GM19035 (cell line): ENCODE results near the gene GJB6.
A peak's percentile ranks its signal among the peaks of the same experiment; 100 is the strongest.

Experiments
- ATAC-seq: cut with Tn5 transposase; IDR thresholded peaks from one replicate; pipeline ENCODE4 v1.9.1; 2021; ENCODE audit not compliant: unreplicated experiment

Gene GJB6

DNA sequence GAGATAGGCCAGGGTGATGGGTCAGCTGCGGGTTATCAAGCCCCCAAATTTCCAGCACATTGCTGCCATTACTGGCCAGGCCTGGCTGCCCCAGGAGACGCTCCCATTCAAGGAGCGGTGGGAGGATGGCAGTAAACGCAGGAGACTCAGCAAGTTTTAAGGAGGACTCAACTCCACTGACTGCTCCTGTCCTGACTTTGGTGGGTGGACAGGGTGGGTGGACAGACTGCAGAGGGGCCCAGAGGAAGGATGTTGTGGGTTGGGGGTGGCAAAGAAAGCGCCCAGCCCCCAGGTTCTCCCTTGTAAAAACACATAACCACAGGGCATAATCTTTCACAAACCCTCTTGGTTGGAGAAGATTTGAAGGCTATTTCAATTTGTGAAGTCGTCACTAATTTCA lies 4.4 kb downstream of the GJB6 start:
- no peak for ATAC-seq

DNA sequence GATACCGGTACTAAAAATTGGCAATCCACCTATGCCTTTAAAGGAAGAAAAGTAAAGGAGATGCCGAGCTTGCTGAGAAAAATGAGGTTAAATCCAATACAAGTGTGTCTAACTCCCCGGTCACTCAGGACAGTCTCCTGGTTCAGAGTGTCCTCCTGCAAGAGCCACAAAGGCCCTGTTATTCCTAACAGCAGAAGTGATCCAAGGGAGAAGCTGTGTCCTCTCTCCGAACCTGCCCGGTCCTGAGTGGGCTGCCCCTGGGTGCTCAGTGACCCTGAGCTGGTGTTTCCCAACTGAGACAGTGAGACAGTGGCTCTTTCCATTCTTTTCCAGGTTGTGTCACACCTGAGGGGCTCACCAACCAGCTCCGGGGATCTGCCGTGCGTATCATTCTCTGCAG lies 4.8 kb downstream of the GJB6 start:
- ATAC-seq = no peak

DNA sequence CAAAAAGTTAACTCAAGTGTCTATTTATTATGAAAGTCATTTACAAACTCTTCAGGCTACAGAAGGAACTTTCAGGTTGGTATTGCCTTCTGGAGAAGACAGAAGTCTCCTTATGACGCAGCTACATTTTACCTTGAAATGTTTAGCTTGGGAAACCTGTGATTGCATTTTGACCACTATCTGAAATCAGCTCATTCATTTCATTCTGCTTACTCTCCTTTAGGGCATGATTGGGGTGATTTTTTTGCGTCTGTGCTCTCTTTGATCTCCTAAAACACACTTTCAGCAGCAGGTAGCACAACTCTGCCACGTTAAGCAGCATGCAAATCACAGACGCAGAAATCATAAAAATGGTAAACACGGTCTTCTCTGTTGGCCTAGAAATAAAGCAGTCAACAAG lies 9.6 kb downstream of the GJB6 start:
- no peak for ATAC-seq

DNA sequence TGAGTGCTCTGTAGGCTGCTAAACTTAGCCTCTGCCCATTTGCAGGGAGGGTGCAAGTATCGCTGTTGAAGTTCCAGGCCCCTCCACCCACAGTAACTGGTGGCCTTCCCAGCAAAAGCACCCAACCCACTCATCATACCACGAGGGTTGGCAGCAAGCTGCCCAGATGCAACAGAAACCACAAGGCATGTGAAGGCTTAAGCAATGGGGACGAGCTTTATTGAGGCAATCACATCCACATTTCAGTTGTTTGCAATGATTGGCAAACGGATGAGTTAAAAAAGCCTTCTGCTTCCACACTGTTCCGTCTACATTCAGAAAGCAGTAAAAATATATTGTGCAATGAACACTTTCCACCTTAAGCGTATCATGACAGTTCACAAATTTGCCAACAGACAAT lies 10.3 kb downstream of the GJB6 start:
- no peak for ATAC-seq

DNA sequence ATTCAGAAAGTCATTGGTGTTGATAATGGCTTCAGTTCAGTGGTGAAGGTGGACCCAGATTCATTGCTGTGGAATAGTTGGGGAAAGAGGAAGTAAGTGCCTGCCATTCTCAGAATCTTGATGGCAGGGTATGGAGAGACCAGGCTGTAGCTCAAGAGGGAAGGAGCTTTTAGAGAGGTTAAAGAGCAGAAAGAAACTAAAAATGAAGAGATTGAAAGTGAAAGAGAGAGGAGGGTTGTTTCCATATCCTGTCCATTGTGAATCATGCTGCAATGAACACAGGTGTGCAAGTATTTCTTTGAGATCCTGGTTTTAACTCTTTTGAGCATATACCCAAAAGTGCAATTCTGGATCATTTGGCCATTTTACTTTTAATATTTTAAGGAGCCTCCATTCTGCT lies 12.5 kb downstream of the GJB6 start:
- peak; percentile 88 for ATAC-seq

DNA sequence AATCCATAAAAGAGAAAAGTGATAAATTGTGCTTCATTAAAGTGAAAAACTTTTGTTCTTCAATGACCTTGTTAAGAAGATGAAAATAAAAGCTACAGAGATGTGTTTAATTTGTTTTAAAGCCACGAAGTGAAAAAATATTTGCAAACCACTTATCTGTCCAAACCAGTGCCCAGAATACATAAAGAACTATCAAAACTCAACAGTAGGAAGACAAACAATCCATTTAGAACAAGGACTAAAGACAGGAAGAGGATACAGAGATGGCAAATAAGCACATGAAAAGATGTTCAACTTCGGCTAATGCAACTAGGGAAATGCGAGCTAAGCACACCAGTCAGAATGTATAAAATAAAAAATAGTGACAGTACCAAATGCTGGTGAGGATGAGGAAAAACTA lies 15.0 kb downstream of the GJB6 start:
- no peak for ATAC-seq

DNA sequence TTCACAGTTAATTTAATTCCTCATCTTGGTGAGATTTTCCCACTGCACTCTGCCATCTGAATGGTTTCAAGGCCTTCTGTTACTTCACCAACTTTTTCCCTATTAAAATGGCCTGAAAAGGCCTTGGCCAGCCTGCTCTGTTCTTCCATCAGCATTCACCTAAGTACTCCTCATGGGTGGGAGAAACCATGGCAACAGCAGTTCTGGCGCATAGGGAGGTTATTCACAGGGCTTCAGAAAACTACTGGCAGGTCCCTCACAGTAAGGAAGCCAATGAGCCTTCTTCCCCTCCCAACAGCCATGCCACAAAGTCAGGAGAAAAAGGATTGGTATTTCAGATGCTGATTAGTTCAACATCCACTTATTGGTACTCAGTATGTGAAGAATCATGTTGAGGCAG lies 22.2 kb downstream of the GJB6 start:
- no peak for ATAC-seq

DNA sequence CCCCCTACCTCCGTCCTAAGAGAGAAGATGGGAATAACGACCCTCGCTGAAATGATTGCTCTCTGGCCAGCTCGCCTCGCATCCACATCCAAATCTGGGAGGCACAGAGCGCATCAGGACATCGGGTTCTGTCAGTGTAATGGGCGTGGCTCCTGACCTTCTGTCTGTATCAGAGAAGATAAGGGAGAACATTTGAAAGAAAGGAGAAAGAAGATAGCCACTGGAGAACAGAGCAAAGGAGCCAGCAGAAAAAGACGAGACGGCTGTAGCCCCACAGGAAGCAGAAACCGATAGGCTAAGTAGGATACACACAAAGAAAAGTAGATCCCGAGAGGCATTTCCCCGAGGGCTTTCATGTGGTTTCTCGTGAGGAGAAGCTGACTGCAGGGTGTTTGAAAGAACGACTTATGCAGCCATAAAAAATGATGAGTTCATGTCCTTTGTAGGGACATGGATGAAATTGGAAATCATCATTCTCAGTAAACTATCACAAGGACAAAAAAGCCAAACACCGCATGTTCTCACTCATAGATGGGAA lies 25.4 kb downstream of the GJB6 start:
- no peak for ATAC-seq

DNA sequence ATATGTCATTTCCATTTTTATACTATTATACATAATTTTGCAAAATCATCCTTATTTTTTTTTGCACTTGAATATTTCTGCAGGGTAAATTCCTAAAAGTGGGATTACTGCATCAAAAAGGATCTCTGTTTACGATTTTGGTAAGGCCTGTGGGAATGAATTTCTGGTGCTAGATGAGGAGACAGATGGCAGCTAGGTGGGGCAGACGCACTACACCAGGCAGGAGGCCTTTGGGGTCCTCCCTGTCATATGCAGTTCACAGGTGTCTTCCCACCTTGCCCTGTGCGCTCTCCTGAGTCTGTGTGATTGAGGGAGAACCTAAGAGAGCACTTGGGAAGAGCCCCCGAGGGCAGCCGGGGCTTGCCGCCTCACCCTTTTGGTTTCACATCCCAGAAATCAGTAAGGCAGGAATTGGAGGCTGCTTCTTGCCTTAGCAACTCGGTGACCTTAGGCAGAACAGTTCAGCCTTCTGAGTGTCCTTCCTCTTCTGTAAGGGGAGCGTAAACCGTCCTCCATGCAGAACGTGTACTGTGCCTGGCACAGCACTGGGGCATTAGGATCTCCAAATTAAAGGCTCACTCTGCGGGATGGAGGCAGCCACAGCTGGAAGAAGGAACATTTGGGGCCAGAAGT lies 25.9 kb downstream of the GJB6 start:
- ATAC-seq = no peak

DNA sequence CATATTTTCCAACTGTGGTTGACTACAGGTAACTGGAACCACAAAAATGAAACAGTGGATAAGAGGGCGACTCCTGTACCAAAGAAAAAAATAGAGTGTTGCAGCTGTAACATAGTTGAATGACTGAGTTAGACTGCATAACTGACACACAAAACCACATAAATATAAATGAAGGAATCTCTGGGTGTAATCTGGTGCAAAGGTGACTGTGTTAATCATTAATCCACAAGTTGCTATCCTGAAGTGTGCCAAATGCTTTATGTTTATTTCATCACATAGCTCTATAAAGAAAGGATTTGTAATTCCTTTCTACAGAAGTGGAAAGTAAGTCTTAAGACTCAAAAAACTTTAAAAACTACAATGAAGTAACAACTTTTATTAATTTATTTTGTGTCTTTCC lies 33.3 kb downstream of the GJB6 start:
- no peak for ATAC-seq

DNA sequence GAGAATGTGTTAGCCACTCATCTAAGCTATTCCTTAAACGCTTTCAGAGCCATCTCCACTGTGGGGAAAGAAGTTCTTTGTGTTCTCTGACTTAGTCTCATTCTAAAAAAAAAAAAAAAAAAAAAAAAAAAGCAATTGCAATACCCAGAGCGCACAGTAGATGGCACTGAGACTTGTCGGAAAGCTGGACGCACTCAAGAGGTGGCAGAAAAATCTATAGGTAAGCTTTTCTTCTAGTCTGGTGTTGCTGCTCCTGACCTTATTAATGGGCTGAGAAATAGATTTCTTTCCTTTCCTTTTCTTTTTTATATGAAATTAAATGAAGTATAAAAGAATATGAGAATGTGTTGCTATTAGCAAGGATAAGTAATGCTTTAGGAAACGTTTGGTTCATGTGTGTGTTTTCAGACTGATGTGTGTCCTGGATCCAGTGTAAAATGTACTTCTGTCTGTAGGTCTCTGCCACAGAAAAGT lies 34.7 kb downstream of the GJB6 start:
- no peak for ATAC-seq

DNA sequence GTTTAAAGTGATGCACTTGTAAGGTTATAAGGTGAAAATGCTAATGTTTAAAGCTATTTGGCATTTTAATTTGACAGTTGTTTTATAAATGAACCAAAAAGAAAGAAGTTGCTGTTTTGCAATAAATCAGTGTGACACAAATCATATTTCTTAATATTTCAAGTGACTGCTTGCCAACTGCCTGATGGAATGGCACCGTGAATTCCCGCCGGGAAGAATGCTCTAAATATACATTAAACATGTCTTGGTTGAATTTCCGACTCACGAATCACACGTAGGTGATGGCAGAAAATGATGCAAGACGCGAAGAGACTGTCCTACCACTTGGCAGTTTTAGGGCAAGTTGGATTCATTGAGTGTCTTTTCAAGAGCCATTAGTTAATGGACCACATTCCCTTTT lies 36.3 kb downstream of the GJB6 start:
- no peak for ATAC-seq

DNA sequence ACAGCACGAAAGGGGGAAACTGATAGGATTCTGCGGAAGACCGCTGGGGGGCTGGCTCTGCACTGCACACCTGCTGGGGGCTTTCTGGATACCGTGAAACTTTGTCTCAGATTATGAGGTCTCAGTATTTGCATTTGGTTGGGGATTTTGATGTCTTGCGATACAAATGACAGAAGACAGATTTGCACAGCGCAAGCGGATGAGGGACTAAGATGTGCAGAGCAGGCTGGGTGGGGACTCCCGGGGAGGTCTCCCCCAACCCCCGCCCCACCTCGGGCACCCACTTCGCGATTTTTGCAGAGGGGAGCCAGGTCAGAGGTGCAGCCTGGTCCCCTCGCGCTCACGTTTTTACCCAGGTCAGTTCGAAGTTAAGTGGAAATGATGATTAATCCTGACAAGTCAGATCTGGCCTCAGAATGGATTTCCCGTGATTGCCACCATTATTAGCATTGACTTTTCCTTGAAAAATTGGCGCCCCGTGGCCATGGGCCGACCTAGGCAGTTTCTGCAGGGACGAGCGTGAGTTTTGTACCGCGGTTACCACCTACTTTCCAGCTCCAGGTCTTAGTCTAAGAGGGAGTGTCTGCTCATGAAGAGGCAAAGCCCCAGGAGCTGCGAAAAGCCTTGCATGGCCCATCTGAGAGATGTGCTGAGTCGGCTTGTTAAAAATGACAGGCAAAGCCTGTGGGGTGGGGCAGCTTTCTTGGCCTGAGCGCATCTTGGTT lies 38.0 kb downstream of the GJB6 start:
- no peak for ATAC-seq

DNA sequence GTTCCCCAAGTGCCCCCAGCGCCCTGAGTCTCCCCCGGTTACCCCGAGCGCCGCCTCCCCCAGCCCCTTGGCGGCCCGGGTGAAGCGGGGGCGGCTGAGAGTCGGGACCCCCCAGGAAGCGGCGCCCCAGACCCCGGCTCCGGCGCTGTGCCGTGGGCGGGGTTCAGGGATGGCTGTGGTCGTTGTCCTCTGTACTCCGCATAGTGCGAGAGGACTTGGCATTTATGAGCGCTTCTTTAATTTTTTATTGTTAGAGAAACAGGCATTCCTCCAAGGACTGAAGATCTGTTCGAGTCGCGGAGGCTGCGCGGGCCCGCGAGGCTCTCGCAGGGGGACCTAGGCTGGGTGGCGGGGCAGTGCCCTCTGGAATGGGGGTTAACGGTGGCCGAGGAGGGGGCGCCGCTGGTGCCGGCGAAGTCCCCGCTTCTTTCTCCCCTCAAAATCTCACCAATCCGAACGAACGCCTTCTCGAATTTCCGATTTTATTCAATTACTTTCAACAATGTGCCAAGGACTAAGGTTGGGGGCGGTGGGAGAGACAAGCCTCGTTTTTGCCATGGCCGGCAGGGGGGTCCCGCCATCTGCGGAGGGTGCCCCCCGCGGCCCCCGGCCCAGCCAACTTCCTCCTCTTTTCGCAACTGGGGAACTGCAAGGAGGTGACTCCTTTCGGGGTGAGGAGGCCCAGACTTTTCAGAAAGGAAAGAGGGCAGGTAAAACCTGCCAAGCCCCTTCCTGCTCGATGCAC lies 38.8 kb downstream of the GJB6 start:
- no peak for ATAC-seq

DNA sequence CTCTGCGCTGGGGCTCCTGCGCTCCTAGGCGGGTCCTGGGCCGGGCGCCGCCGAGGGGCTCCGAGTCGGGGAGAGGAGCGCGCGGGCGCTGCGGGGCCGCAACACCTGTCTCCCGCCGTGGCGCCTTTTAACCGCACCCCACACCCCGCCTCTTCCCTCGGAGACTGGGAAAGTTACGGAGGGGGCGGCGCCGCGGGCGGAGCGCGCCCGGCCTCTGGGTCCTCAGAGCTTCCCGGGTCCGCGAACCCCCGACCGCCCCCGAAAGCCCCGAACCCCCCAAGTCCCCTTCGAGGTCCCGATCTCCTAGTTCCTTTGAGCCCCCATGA lies 39.3 kb downstream of the GJB6 start, which contains the start of gene GJB2:
Gene GJB2, minus strand, starts transcription at position 103 of the 326 bp plus-strand sequence. CDS start 3,357 bp downstream, outside the sequence.
- ATAC-seq = no peak

DNA sequence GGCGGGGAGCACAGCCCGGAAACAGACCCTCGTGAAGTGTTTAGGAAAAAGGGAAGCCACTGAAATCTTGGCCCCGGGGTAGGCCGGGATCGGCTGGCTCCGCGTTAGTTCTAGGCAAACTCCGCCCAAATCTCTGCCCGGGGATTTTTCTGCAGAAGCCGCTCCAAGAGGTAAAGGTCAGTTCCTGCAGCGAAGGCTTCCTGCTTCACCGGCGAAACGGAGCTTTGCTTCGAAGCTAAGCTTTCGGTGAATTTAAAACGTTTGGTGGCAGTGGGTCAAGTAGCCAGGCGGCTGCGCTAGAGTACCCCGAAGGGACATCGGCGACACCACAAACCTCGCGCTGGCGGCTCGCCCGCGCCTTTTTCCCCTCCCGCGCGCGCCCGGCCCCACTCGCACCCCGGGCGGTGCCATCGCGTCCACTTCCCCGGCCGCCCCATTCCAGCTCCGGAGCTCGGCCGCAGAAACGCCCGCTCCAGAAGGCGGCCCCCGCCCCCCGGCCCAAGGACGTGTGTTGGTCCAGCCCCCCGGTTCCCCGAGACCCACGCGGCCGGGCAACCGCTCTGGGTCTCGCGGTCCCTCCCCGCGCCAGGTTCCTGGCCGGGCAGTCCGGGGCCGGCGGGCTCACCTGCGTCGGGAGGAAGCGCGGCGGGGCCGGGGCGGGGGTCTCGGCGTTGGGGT lies 39.8 kb downstream of the GJB6 start:
- no peak for ATAC-seq

DNA sequence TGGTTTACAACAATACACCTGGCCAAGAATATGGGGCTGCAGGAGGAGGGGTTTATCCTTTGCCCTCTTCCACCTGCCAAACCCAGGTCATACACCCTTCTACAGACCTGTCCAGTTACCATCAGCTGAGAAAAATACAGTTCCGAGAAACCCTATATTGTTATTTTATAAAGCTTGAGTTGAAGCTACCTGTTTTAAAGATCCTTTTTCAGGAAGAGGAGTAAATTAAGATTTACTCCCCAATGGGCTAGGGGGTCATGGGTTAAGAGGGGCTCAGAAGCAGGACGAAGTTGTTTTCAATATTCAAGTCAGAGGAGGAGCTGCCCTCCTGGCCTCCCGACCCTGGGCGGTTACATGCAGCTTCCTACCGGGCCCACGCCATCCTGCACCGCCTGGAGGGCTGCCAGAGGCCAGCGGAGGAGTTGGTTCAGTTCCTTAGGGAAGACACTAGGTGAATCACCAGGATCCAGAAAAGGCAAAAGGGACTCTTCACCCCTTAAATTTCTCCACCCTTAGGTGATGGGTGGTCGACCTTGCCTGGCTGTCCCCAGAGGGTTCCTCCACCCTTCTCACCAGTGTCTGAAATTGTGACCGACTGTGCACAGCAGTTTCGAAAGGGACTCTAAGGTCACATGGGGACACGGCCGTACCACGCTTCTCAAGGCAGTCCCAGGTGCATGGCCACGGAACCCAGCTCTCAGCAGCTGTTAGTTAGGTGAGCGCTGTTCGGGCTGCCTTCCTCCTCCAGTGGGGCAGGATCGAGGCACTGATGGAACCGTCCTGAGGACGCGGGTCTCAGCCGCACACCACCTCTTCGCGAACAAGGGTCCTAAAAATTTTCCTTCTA lies 40.6 kb downstream of the GJB6 start:
- no peak for ATAC-seq

DNA sequence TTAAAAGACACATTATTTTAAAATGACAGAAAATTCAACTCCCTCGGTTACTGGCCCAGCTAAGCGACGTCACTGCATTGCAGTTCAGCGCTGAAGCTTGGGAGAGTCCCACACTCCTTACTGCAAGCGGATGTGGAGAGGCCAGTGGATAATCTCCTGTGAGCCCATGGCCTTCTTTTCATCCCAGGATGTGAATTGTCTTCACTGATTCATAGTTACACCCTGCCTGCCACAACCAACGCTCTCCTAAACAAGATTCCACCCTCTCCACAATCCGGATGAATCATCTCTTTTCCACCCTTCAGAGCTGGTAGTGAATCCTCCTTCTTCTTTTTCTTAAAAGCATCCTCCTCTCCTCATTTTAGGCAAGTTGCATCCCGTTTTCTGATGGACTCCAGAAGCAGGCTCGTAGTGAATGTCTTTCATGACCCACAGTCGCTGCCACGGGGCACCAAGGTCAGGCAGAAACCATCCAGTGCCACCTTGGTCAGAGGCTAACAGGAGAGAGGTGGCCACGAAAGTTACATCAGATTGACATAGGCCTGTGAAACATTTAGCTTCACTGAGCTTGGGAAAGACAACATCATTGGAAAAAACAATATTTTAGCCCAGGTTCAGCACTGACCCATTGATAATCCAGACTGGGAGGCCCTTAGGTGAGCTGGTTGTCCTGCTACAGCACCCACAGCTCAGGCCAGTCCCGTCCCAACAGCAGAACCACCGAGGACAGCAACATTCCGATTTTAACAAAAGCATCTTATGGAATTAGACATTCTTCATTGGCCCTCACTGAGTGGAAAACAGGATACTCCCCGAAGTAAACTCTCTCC lies 41.4 kb downstream of the GJB6 start:
- no peak for ATAC-seq

DNA sequence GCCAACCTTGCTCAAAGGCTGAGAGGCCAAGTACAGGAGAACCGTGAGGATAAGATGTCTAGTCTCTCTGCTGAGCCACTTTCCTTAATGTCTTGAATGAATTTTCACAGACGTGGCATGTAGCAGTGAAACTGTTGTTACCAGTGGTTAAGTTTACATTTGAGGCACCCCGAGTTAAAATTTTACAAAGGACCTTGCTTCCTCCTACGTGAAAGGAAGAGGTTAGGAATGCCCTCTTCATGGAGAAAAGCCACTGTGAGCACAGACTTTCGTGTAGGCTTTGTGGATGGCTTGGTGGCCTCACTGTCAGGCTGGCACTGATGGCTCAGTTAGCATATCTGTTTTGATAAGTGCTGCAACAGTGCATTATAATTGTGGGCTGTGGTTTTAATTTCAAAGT lies 42.0 kb downstream of the GJB6 start:
- ATAC-seq = no peak
